Activated CD4-positive, alpha-beta T cell treated with anti-CD3 and anti-CD28 coated beads, Interleukin-2, amount 50 U/mL, for 24 hours (primary cell): Measurements from ENCODE around the gene ETFB.

Experiments used
- DNase-seq, 2 donors: peaks; one replicate each; pipeline ENCODE4 v3.0.0-alpha.2; 2020; ENCODE audit warnings: low read depth in 1 of 2, low spot score in 1 of 2

ETFB gene

GRCh38 chr19:51352783-51353360 lies 13.3 kb downstream of the ETFB start:
- no peak for DNase-seq

DNA sequence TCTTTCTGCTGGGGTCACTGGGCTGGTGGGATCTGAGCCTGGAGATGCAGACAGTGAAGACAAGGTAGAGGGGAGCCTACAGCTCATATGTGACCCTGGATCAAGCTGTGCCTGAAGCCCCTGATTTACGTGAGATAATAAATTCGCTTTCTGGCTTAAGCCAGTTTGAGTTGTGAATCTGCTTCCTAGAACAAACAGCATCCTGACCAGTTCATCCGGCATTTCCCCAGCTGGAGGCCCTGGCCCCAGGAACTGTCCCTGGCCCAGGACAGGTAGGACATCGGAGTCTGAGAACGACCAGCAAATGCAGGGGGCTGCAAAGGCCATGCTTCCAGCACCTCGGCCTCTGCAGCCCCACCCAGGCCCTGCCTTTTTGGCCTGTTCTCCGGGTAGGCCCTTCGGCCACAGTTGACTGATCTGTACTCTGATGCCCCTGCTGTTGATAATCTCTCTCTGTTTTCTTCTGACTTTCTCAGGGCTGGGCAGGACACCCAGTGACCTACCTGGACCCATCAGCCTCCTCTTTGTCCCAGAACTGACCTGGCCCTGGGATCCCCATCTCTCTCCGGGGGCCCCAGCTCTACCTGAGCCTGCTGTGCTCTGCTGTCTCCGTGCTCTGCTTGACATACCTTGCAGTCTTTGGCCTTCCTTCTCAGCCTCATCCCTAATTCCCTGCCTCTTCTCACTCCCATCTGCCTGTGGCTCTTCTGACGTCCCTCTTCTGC lies 14.8 kb downstream of the ETFB start:
- DNase-seq = no peak

DNA sequence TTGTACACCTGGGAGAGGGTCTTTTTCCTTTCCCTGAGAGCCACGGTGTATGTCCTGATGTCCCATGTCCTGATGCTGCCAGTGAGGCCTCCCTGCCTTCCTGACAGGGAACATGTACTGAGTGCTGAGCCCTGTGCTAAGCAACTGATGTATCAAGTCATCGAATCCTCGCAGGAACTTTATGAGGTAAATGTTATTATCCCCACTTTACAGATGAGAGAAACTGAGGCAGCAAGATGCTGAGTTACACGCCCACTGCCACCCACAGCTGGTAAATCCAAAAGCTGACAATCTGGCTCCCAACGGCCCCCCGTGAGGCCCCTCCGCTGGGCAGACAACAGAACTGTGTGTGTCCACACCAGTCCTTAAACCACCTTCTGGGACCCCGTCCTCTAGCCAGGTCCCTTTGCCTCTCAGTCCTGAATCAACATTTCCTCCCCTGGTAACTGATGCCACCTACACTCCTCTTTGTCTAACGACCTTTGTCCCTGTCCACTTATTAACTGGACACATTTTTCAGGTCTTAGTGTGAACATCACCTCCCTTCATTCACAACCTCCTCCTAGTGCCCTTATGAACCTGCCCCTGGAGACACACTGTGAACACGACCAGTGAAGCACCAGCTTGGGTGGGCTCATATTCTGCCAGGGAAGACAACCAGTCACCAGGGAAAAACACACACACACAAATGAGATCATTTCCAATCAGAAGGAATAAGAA lies 18.8 kb downstream of the ETFB start:
- no peak for DNase-seq

DNA sequence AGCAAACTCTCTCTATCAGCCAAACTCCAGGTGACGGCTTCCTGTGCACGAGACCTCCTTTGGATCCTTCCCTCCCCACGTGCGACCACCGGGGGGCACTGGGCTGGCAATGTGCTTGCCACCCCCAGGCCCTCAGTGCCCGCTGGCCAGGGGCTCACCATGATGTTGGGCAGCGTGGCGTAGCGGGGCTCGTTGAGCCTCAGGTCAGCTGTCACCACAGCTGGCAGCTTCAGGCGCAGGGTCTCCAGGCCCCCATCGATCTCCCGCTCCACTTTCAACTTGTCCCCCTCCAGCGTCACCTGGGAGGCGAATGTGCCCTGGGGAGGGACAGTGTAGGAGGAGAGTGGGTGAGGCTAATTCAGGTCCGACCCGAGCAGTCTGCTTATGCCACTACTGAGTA lies 19.4 kb downstream of the ETFB start:
- DNase-seq = no peak

DNA sequence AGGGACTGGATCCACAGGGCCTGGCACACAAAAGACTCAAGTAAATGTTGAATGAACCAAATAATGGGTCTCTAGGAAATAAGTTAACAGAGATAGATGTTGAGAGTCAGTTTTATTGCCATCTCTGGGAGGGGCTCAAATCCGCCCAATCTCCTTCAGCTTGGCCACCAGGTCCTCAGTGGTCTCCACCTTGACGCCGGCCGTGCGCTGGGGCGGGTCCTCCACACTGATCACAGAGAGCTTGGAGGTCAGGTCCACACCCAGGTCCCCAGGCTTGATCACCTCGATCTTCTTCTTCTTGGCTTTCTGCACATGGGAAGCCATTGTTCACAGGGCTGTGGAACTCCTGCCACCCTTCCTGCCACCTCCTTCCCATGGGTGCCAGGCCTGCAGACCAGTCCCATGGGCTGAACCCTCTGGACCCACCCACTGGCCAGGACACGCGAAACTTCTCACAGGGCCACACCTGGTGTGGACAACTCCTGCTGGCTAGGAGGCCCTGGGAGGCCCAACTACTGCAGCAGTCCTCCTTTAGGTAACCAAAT lies 21.0 kb downstream of the ETFB start:
- no peak for DNase-seq

- no peak for DNase-seq
Measured at GRCh38 chr19:51342631-51343569, 23.3 kb downstream of the ETFB start.

DNA sequence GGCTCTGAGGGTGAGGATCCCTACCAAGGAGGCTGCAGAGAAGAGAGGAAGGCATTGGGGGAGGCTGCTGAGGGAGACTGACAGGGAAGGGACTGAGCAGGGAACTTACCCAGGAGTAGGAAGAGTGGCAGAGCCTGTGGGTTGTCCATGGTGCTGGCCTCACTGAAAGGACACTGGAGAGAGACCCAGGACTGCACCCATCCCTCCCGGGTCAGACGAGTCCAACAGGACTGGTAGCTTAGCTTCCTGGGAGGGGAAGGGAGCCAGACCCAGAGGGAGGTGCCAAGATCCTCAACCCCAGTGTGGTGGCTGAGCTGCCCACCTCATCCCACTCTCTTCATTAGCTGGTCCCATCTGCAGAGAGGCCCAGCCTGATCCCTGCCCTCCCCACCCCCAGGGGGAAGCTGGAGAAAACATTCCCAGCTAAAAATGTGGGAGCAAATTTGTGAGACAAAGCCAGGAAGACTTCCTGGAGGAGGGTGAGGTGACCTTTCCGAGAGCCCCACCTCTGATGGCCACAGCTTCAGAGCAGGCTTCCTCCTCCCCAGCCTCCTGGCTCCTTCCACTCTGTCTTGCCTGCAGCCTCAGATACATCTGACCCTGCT lies 24.1 kb downstream of the ETFB start, which contains the start of gene VSIG10L:
VSIG10L (minus strand) TSS at position 164 of the 605 bp plus-strand sequence; CDS start at position 149, 15 bp downstream.
- no peak for DNase-seq

GRCh38 chr19:51341066-51341465 lies 25.1 kb downstream of the ETFB start:
- no peak for DNase-seq

- peak; percentile 93 to 95 for DNase-seq
Measured at GRCh38 chr19:51339687-51340656, 26.2 kb downstream of the ETFB start.

GRCh38 chr19:51339313-51339686 lies 26.9 kb downstream of the ETFB start:
- DNase-seq = no peak

GRCh38 chr19:51338563-51339312 lies 27.4 kb downstream of the ETFB start:
- peak; percentile 81 to 83 for DNase-seq

DNA sequence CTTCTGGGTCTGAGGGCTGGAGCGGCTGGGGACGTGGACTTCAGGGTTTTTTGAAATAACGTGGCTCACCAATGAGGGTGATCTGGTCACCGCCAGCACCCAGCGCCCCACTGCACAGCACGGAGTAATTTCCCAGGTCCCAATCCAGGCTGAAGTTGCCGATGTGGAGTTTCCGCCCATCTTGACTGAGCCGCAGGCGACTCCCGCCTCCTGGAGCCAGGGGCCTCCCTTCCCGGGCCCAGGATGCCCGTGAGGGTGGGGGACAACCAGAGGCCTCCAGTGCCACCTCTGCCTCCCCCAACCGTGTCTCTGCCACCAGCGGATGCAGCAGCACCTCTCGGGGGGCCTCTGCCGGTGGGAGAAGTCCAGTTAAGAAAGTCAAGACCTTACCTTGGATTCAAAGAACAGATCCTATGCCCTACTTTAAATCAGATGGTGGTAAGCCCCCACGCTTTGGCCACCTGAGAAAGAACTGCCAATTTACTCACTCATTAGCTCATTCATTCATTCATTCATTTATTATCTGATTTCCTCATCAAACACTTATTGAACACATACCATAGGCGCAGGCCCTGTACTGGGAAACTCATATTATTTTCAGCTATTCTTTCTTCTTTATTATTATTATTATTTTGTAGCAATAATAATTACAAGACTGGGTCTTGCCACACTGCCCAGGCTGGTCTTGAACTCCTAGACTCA lies 28.2 kb downstream of the ETFB start:
- DNase-seq = no peak

GRCh38 chr19:51337141-51337860 lies 28.9 kb downstream of the ETFB start:
- DNase-seq = no peak

- DNase-seq = no peak
Measured at GRCh38 chr19:51333836-51334460, 32.2 kb downstream of the ETFB start.

- DNase-seq = no peak
Measured at GRCh38 chr19:51331716-51332115, 34.5 kb downstream of the ETFB start.

GRCh38 chr19:51331193-51331592 lies 35.0 kb downstream of the ETFB start:
- no peak for DNase-seq

DNA sequence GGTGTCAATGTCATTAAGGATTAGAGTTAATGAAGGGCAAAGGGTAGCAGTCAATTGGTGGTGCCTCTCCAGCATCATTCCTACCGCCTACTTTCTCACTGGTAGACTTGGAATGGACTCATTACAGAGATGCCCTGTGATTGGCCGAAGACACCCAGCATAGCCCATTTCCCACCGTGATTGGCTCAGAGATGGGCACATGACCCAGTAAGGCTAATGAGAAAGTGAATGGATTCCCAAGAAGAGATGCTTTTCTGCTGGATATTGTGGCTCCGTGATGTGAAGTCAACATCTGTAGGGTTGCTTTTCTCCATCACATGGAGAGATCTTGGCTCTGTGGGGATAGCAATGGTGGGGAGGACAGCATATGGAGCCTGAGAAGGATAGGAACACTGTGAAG lies 35.8 kb downstream of the ETFB start:
- no peak for DNase-seq
